Neural progenitor cell (in vitro differentiated cells): ENCODE measurements around the gene CYP26B1. TPM values are rescaled to one million over a fixed set of nuclear protein-coding genes. Genes with fewer than 3 reads are reported as not detected.

Experiments used
- DNase-seq: peaks from one replicate; pipeline ENCODE4 v3.0.0-alpha.2; 2016; ENCODE audit warnings: low spot score
- H2AFZ ChIP-seq: fragments of 200-600 bp; sonication (generic); replicated peaks from 2 replicates; pipeline ENCODE4 v1.6.1; 2016; ENCODE audit warnings: antibody characterized with exemption
- H3F3A ChIP-seq: fragments of 200-600 bp; sonication (generic); 2 replicates; pipeline ENCODE4 v1.6.1; 2016; ENCODE audit warnings: antibody characterized with exemption, low read depth
- H3K27ac ChIP-seq: fragments of 200-600 bp; sonication (generic); 2 replicates; pipeline ENCODE4 v1.5.1; 2016; ENCODE audit warnings: mild to moderate bottlenecking
- H3K27me3 ChIP-seq: fragments of 200-600 bp; sonication (generic); 2 replicates; pipeline ENCODE4 v1.6.1; 2016; ENCODE audit warnings: mild to moderate bottlenecking, moderate library complexity
- H3K36me3 ChIP-seq: fragments of 200-600 bp; sonication (generic); 2 replicates; pipeline ENCODE4 v1.5.1; 2016
- H3K4me1 ChIP-seq: fragments of 200-600 bp; sonication (generic); 2 replicates; pipeline ENCODE4 v1.6.1; 2016; ENCODE audit warnings: mixed run types
- H3K4me2 ChIP-seq: fragments of 200-600 bp; sonication (generic); 2 replicates; pipeline ENCODE4 v1.6.1; 2016
- H3K4me3 ChIP-seq: fragments of 200-600 bp; sonication (generic); 2 replicates; pipeline ENCODE4 v1.5.1; 2016
- H3K79me2 ChIP-seq: fragments of 200-600 bp; sonication (generic); 2 replicates; pipeline ENCODE4 v1.6.1; 2016; ENCODE audit warnings: low read depth
- H3K9ac ChIP-seq: fragments of 200-600 bp; sonication (generic); 2 replicates; pipeline ENCODE4 v1.6.1; 2016
- H3K9me3 ChIP-seq: fragments of 200-600 bp; sonication (generic); 2 replicates; pipeline ENCODE4 v1.5.1; 2016; ENCODE audit warnings: low read depth
- H4K20me1 ChIP-seq: fragments of 200-600 bp; sonication (generic); 2 replicates; pipeline ENCODE4 v1.6.1; 2016; ENCODE audit warnings: low read depth
- H3K27ac Mint-ChIP-seq: 3 replicates; pipeline ENCODE4 v1.8.0; 2021; ENCODE audit warnings: mixed read lengths
- H3K27me3 Mint-ChIP-seq: 2 replicates; pipeline ENCODE4 v1.8.0; 2022; ENCODE audit warnings: low read depth, mild to moderate bottlenecking, inconsistent platforms, moderate library complexity, mixed read lengths; ENCODE audit not compliant: insufficient read depth
- H3K36me3 Mint-ChIP-seq: 3 replicates; pipeline ENCODE4 v1.8.0; 2021; ENCODE audit warnings: mixed read lengths
- H3K4me1 Mint-ChIP-seq: 3 replicates; pipeline ENCODE4 v1.8.0; 2021; ENCODE audit warnings: mixed read lengths
- H3K4me3 Mint-ChIP-seq: 3 replicates; pipeline ENCODE4 v1.8.0; 2021; ENCODE audit warnings: mild to moderate bottlenecking, moderate library complexity, mixed read lengths
- H3K9me3 Mint-ChIP-seq: 3 replicates; pipeline ENCODE4 v1.8.0; 2020; ENCODE audit warnings: mixed read lengths
- CTCF ChIP-seq: fragments of 200-600 bp; sonication (generic); IDR thresholded peaks from 2 replicates; pipeline ENCODE4 v1.5.1; 2017; ENCODE audit warnings: antibody characterized with exemption, mild to moderate bottlenecking
- EZH2 ChIP-seq: fragments of 200-600 bp; sonication (generic); IDR thresholded peaks from 2 replicates; pipeline ENCODE4 v1.6.1; 2017; ENCODE audit warnings: antibody characterized with exemption, mild to moderate bottlenecking, moderate library complexity
- EZH2phosphoT487 ChIP-seq: fragments of 200-600 bp; sonication (generic); IDR thresholded peaks from 2 replicates; pipeline ENCODE4 v1.6.1; 2017; ENCODE audit warnings: antibody characterized with exemption
- total RNA-seq: library from RNA; depleted of rRNA; stranded (reverse); fragments of >200 nt; gene quantifications from 2 replicates; pipeline ENCODE4 v1.2.3, GENCODE V29; 2015; ENCODE audit warnings: low replicate concordance

The CYP26B1 gene
- total RNA-seq, result 0.21 and 1.2 TPM in 2 replicates

GRCh38 chr2:72147303-72147971, at the start of gene CYP26B1:
Gene CYP26B1 (minus strand): TSS chr2:72147862. CDS start chr2:72147834, 28 bp downstream.
- H3K27ac ChIP-seq, result no peak within 1 kb of the TSS
- TF ChIP-seq EZH2phosphoT487 (peak; percentile 95), EZH2 (peak; percentile 97), CTCF (no peak)
- Mint-ChIP-seq H3K36me3 (no peaks in the 10 kb centered on the region), H3K27ac (no peak within 1 kb of the TSS), H3K4me3 (peak within 1 kb of the TSS; percentile 90), H3K4me1 (peaks cover 44% of the 10 kb centered on the region), H3K9me3 (peaks cover 2% of the 10 kb centered on the region), H3K27me3 (peaks cover 63% of the 10 kb centered on the region)
- no peak within 1 kb of the TSS for H3K9ac ChIP-seq
- peaks cover 42% of the 10 kb centered on the region for H4K20me1 ChIP-seq
- DNase-seq, result peak; percentile 82
- no peaks in the 10 kb centered on the region for H3K36me3 ChIP-seq
- H3K79me2 ChIP-seq, result no peaks in the 10 kb centered on the region
- peaks cover 46% of the 10 kb centered on the region for H3K4me1 ChIP-seq
- no peaks in the 10 kb centered on the region for H3K9me3 ChIP-seq
- peak within 1 kb of the TSS; percentile 52 for H3K4me3 ChIP-seq
- peaks cover 99% of the 10 kb centered on the region for H3K27me3 ChIP-seq
- peak within 1 kb of the TSS; percentile 91 for H3K4me2 ChIP-seq
- H3F3A ChIP-seq, result peaks cover 28% of the 10 kb centered on the region
- H2AFZ ChIP-seq, result peak within 1 kb of the TSS; percentile 26

GRCh38 chr2:72193723-72194122, 46.1 kb upstream of the CYP26B1 start:
- Histone ChIP-seq H3K4me1 (no peaks in the 10 kb centered on the region), H3K36me3 (no peaks in the 10 kb centered on the region), H4K20me1 (no peaks in the 10 kb centered on the region), H2AFZ (no peak overlapping the region), H3K4me3 (no peak overlapping the region), H3K27me3 (no peaks in the 10 kb centered on the region), H3K79me2 (no peaks in the 10 kb centered on the region), H3F3A (no peaks in the 10 kb centered on the region), H3K27ac (no peak overlapping the region), H3K4me2 (no peak overlapping the region), H3K9me3 (no peaks in the 10 kb centered on the region), H3K9ac (no peak overlapping the region)
- peaks cover 10% of the 10 kb centered on the region for H3K4me1 Mint-ChIP-seq
- no peak for TF ChIP-seq EZH2phosphoT487
- TF ChIP-seq EZH2, result no peak
- no peak for TF ChIP-seq CTCF
- DNase-seq, result no peak
- H3K4me3 Mint-ChIP-seq, result no peak overlapping the region
- H3K36me3 Mint-ChIP-seq, result no peaks in the 10 kb centered on the region
- H3K27ac Mint-ChIP-seq, result no peak overlapping the region
- H3K27me3 Mint-ChIP-seq, result no peaks in the 10 kb centered on the region
- H3K9me3 Mint-ChIP-seq, result no peaks in the 10 kb centered on the region

GRCh38 chr2:72191441-72191840, 43.8 kb upstream of the CYP26B1 start:
- no peaks in the 10 kb centered on the region for H3F3A ChIP-seq
- no peaks in the 10 kb centered on the region for H3K9me3 ChIP-seq
- H3K27ac Mint-ChIP-seq, result no peak overlapping the region
- H3K4me1 ChIP-seq, result no peaks in the 10 kb centered on the region
- H3K4me3 Mint-ChIP-seq, result no peak overlapping the region
- H3K4me1 Mint-ChIP-seq, result peaks cover 10% of the 10 kb centered on the region
- H3K4me2 ChIP-seq, result no peak overlapping the region
- no peaks in the 10 kb centered on the region for H3K9me3 Mint-ChIP-seq
- H3K27me3 ChIP-seq, result no peaks in the 10 kb centered on the region
- no peaks in the 10 kb centered on the region for H3K79me2 ChIP-seq
- no peak overlapping the region for H3K27ac ChIP-seq
- H3K4me3 ChIP-seq, result no peak overlapping the region
- H3K9ac ChIP-seq, result no peak overlapping the region
- peaks cover 2% of the 10 kb centered on the region for H3K27me3 Mint-ChIP-seq
- TF ChIP-seq CTCF, result no peak
- TF ChIP-seq EZH2, result no peak
- no peak for TF ChIP-seq EZH2phosphoT487
- H2AFZ ChIP-seq, result no peak overlapping the region
- no peaks in the 10 kb centered on the region for H4K20me1 ChIP-seq
- H3K36me3 Mint-ChIP-seq, result no peaks in the 10 kb centered on the region
- H3K36me3 ChIP-seq, result no peaks in the 10 kb centered on the region
- no peak for DNase-seq
